Osteocyte (in vitro differentiated cells): ENCODE results near the gene MKX. TPM values are rescaled to one million over a fixed set of nuclear protein-coding genes. Genes with fewer than 3 reads are reported as not detected.

Experiments
- DNase-seq: peaks from one replicate; pipeline ENCODE4 v3.0.0; 2021; ENCODE audit warnings: mixed read lengths; ENCODE audit not compliant: unreplicated experiment; ENCODE audit errors: extremely low spot score
- H3K27ac Mint-ChIP-seq: one replicate; pipeline ENCODE4 v1.8.0; 2021; ENCODE audit warnings: mild to moderate bottlenecking, mixed read lengths; ENCODE audit not compliant: unreplicated experiment
- H3K27me3 Mint-ChIP-seq: one replicate; pipeline ENCODE4 v1.8.0; 2021; ENCODE audit warnings: mixed read lengths; ENCODE audit not compliant: unreplicated experiment
- H3K36me3 Mint-ChIP-seq: one replicate; pipeline ENCODE4 v1.8.0; 2021; ENCODE audit warnings: mixed read lengths; ENCODE audit not compliant: unreplicated experiment
- H3K4me1 Mint-ChIP-seq: one replicate; pipeline ENCODE4 v1.8.0; 2021; ENCODE audit warnings: mixed read lengths; ENCODE audit not compliant: unreplicated experiment
- H3K4me3 Mint-ChIP-seq: one replicate; pipeline ENCODE4 v1.8.0; 2021; ENCODE audit warnings: mild to moderate bottlenecking, moderate library complexity, mixed read lengths; ENCODE audit not compliant: unreplicated experiment
- H3K9me3 Mint-ChIP-seq: one replicate; pipeline ENCODE4 v1.8.0; 2021; ENCODE audit warnings: mixed read lengths; ENCODE audit not compliant: unreplicated experiment
- total RNA-seq: library from RNA; stranded (reverse); gene quantifications from 2 replicates; pipeline ENCODE4 v1.2.1, GENCODE V29; 2021
- TF ChIP-seq, protein P1 (sequence below): fragments of 200-600 bp; sonication (generic); IDR thresholded peaks from 2 replicates; pipeline ENCODE4 v1.5.0; 2021; ENCODE audit warnings: antibody characterized with exemption, mild to moderate bottlenecking, moderate library complexity

MKX gene
- total RNA-seq, 1 donor from 2014 or later = 21.5 TPM

DNA sequence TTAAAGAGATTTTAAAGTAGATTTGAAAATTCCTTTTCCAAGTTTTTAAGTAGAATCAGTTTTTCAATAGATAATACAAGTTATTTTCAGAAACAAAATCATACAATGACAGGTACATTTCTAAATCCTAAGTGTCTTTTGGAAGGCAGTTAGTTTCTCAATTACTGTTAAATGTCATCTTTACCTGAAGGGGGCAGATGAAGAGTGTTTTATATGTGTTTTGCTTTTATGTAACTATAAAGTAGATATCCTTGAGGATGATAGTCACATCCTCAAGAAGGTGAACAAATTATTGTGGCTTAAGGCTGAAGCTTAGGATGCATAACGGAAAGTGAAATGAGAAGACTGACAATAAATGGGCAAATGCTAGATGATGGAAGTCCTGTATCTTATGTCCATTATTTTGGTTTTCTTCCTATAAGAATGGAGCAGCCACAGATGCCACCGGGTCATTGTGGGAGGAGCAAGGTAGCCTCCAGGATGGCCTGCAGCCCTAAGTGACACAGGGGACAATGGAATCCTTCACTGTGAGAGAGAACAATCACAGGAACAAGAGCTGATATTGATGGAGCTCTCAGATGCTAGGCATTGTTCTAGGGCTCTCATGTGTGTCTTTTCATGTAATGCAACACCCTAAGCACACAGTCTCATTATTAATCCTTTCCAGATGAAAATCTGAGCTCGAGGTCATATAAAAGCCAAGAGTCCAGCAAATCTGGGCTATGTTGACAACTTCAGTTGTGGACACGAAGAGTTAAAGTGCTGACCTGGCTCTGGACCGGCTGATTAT is 14.1 kb upstream of the MKX start:
- Mint-ChIP-seq H3K27me3 (peaks cover 21% of the 10 kb centered on the region), H3K36me3 (no peaks in the 10 kb centered on the region), H3K9me3 (no peaks in the 10 kb centered on the region), H3K4me3 (no peak overlapping the region), H3K4me1 (no peaks in the 10 kb centered on the region), H3K27ac (no peak overlapping the region)
- DNase-seq = no peak
- TF ChIP-seq, protein P1, sequence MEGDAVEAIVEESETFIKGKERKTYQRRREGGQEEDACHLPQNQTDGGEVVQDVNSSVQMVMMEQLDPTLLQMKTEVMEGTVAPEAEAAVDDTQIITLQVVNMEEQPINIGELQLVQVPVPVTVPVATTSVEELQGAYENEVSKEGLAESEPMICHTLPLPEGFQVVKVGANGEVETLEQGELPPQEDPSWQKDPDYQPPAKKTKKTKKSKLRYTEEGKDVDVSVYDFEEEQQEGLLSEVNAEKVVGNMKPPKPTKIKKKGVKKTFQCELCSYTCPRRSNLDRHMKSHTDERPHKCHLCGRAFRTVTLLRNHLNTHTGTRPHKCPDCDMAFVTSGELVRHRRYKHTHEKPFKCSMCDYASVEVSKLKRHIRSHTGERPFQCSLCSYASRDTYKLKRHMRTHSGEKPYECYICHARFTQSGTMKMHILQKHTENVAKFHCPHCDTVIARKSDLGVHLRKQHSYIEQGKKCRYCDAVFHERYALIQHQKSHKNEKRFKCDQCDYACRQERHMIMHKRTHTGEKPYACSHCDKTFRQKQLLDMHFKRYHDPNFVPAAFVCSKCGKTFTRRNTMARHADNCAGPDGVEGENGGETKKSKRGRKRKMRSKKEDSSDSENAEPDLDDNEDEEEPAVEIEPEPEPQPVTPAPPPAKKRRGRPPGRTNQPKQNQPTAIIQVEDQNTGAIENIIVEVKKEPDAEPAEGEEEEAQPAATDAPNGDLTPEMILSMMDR = peak; percentile 37

DNA sequence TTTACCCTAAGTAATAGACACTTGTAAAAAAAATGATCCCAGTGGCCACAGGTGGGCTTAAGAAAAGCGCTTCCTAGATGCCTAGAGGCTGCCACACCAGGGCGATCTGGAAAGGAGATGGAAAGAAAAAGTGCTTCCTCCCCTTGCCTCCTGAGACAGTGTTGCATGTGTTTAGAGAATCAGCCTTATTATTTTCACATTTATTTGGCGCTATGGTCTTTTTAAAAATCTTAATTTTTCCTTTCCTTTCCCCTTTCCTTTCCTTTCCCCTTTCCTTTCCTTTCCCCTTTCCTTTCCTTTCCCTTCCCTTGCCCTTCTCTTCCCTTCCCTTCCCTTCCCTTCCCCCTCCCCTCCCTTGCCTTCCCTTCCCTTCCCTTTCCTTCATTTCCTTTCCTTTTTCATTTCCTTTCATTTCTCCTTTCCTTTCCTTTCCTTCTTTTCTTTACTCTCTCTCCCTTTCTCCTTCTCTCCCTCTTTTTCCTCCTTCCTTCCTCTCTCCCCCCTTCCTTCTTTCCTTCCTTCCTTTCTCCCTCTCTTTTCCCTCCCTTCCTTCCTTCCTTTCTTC is 7.1 kb upstream of the MKX start:
- DNase-seq = no peak
- peaks cover 52% of the 10 kb centered on the region for H3K27me3 Mint-ChIP-seq
- no peak overlapping the region for H3K4me3 Mint-ChIP-seq
- no peaks in the 10 kb centered on the region for H3K36me3 Mint-ChIP-seq
- no peaks in the 10 kb centered on the region for H3K4me1 Mint-ChIP-seq
- H3K27ac Mint-ChIP-seq = no peak overlapping the region
- TF ChIP-seq, protein P1 = no peak
- H3K9me3 Mint-ChIP-seq = no peaks in the 10 kb centered on the region

DNA sequence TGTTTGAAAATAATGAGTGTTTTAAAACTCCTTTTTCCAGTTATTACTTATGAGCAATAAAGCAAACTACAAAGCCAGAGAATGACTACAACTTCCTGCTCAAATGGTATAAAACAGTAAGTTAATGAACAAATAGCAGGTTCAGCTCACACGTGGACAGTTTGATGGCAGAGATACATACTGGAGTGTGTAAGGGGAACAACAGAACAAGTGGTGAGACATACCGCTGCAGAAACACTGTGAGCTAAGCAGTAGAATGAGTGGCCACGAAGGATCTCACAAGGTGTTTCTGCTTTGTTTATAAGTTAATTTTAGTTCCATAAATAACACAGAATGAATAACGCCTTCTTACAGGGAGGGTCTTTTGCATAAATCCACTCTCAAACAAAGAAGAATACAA is 3.0 kb upstream of the MKX start:
- Mint-ChIP-seq H3K4me1 (peaks cover 23% of the 10 kb centered on the region), H3K27me3 (peaks cover 53% of the 10 kb centered on the region), H3K4me3 (no peak overlapping the region), H3K9me3 (no peaks in the 10 kb centered on the region), H3K36me3 (no peaks in the 10 kb centered on the region), H3K27ac (no peak overlapping the region)
- DNase-seq = no peak
- TF ChIP-seq, protein P1 = no peak

DNA sequence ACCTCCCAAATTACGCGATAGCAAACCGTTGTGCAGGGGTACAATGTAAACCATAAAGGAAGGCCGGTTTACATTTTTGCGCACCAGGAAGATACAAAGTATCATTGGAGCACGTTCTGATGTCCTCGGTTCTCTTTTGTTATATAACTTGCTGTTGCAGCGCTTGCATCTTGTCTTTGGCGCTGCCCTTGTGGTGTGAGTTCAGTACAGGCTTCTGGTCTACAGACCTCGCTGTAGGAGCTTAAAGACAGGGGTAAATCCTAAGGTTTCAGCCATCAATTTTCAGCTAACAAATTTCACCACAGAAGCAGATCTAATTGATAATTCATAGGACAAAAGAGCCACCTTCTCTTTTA is 1.5 kb upstream of the MKX start:
- Mint-ChIP-seq H3K9me3 (no peaks in the 10 kb centered on the region), H3K4me3 (peak overlapping the region; percentile 47), H3K4me1 (peaks cover 24% of the 10 kb centered on the region), H3K27ac (no peak overlapping the region), H3K27me3 (peaks cover 46% of the 10 kb centered on the region), H3K36me3 (no peaks in the 10 kb centered on the region)
- TF ChIP-seq, protein P1 = no peak
- no peak for DNase-seq

DNA sequence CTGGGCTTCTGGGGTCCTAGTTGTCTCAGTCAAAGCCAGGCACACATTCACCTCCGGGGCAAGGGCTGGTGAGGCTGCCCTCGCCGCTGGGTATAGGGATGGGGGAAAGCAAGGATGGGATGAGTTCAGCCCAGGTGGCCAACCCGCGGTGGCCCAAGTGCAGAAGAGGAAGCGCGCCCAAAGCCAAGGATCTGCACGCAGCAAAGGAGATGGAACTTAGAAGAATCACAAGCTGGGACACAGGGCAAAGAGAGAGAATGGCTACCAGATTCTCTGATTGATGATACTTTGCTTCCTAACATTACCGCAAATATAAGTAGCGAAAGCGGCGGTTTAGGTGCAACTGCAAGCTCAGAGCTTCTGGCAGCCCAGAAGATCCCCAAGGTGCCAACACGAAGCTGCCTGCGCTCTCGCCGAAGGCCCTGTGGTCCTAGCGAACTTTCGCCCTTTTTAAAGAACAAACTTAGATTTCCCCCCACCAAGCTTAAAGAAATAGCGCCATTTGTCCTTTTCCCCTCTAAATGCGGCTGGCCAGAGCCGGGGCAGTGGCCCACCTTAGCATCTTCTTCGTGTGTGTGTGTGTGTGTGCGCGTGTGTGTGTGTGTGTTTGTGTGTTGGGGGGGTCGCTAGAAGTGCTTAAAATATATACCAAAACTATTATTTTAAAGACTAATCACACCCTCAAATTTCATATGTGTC is 927 bp upstream of the MKX start:
- no peaks in the 10 kb centered on the region for H3K9me3 Mint-ChIP-seq
- no peak for DNase-seq
- peaks cover 28% of the 10 kb centered on the region for H3K4me1 Mint-ChIP-seq
- H3K36me3 Mint-ChIP-seq = no peaks in the 10 kb centered on the region
- peak overlapping the region; percentile 8 for H3K27ac Mint-ChIP-seq
- H3K27me3 Mint-ChIP-seq = peaks cover 40% of the 10 kb centered on the region
- TF ChIP-seq, protein P1 = no peak
- H3K4me3 Mint-ChIP-seq = peak overlapping the region; percentile 87
